Activated CD8-positive, alpha-beta memory T cell treated with anti-CD3 and anti-CD28 coated beads, Interleukin-2, amount 50 U/mL, for 48 hours (primary cell): ENCODE data around the gene PRDM16.

Experiments
- DNase-seq: peaks from one replicate; pipeline ENCODE4 v3.0.0-alpha.2; 2020

Gene PRDM16

DNA sequence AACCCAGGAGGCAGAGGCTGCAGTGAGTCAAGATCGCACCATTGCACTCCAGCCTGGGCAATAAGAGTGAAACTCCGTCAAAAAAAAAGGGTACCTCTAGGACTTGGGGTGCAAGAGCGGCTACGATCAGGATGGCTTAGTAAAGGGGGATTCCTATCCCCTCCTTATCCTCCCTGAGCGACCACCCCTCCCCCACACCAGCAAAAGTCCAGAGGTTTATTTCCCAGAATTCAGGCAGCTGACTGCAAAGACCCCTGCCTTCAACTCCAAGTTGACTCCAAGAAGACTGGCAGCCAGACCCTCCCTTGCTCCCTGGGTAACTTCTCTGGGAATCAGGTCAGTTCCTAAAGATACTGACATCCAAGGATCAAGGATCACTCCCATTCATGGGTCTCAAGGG lies 12.4 kb upstream of the PRDM16 start:
- no peak for DNase-seq

DNA sequence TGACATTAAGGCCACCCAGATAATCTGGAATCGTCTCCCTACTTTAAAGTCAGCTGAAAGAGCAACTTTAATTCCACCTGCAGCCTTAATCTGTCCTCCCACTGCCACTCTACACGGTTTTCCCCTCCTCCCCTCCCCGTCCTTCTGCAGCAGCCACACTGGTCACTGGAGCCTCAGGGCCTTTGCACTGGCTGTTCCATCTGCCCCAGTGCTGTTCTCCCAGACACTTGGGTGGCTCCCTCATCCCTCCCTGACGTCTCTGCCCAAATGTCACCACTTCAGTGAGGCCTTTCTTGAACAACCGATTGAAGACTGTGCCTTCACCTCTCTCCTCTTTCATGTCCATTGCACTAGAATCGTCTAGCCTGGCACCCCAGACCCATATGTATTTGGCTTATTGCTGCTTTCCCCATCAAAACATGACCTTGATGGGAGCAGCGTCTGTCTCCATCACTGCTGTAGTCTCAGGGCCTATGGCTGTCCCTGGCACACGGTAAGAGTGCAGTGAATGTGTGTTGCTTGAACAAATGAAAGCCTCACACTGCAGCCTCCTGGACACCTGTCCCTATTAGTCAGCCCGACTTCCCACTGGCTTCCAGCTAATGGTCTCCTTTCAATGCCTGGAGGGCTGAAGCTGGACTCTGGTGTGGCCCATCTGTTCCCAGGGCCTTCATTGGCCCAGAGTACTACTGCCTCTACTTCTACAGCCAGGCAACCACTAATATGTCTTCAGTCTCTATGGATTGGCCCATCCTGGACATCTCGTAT lies 10.6 kb upstream of the PRDM16 start:
- no peak for DNase-seq

DNA sequence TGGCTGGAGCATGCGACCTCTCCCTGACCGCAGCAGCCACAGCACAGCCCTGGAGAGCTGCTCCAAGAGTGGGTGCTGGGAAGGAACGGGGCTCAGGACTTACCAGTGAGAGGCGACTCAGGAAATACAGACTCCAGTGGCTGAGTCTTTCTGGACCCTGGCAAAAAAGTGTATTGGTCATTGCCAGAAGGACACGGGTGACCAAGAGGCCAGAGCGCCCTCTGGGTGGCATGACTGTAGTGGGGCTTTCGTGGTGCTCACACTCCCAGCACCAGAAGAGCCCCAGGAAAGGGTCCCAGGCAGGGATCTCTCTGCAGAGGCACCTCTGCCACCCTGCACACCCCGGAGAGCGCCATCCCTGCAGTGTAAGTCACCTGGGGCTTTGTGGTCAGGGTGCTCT lies 8.9 kb upstream of the PRDM16 start:
- DNase-seq = no peak

DNA sequence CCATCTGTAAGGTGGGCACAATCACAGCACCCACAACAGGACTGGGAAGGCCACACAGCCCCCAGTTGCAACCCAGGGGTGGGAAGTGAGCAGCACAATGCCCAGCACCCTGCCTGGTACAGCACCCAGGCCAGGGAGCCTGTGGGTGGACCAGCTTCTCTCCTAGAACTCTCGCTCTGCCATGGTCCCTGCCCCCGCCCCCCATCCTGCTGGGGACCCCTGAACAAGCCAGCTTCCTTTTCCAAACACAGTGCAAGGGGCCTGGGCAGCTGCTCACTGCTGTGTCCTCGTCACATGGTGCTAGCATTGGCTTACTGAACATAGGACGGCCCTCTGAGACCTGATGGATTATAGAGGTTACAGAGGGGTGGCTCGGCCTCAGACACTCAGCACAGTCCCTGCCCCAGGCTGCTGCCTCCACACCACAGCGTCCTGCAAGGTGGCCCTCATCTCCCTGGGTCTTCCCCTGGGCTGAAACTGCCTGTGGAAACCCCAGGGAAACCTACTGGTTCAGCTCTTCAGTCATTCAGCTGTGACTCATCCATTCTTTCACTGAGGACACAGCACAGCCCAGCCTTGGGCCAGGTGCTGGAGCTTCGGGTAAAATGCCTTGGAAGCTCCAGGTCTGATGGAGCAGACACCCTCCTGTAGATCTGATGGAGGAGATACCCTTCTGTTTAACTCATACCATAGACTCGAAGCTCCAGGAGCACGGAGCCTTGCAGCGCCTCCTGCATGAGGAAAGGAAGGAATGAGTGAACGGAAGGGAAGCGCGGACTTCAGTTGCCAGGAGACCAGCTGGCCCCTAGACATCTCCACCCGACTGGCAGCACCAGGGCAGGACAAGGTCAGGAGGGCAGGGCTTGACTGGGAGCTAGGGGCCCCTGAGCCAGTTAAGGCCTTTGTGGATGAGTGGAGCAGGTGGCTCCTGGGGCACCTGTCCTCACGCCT lies 8.1 kb upstream of the PRDM16 start:
- DNase-seq = no peak

DNA sequence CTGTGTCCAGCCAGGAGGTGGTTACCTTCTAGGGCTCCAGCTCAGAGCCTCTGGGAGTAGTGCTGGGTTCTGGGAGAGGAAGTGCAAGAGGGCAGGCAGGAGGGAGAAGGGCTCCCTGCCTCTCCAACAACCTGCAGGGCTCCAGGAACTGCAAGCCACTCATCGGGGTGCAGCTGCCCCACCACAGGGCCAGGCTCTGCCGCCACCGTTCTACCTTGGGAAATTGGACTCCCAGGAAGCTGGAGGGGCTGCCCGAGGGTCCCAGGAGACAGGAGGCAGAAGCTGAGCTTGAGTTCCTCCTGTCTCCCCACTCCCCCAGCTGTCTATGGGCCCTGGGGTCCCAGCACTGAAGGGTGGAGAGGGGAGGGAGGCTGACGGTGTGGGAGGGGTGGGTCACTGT lies 7.4 kb upstream of the PRDM16 start:
- no peak for DNase-seq

DNA sequence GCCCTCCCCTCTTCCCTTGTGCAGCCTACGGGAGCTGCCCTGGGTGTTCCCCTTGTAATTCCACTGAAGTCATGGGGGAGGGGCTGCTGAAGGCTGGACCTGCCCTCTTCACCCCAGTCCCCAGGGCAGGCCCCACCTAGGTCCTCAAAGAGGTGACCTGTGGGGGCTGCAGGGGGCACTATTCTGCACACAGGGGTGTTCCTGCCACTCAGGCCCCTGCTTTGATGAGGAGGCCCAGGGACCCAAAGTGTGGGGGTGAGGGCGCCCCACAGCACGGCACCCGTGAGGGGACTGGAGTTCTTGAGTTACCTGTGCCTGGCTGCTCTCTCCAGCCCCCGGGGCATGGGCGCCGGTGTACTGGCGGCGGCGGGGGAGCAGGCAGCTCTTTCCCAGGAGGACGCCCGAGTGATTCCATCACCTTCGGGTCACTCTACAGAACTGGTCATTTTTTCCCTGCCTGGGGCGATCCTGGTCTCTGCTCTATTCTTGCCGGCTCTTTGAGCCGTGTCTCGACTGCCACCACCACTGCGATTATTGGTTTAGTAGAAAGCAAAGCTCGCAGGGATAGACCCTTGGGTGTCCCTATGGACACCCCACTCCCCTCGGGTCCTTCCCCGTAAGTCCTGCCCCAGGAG lies 6.9 kb upstream of the PRDM16 start:
- no peak for DNase-seq

DNA sequence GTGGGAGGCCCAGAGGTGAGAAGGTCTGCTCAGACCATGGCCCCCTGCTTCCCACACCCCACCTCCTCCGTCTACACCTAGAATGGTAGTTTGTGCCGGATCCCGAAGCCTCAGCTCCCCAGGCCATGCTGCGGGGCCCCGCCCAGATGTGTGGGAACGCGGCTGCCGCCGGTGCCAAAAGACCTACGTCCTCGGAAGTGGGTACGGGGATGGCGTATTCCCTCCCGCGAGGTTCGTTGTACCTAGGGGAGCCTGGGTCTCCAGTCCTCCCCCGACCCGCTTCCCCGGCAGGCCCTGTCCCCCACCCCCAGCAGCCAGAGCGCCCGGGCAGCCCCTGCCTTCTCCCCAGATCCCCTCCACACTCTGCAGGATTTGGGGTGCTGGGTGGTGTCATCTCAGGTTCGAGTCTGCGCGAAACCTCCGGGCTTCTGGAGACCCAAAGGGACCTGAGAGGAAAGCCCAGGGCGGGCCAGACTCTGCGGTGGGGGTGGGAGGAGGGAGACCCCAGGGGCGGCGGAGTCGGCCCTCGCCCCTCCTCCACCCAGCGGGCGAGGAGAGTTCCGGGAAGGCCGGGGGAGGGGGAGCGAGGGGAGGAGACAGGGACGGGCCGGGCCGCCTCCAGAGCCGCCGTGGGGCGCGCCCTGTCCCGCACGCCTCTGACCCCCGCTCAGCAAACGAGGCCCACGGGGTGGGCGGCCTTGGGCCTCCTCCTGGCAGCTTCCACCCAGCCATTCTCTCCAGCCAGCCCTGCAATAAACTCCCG lies 6.2 kb upstream of the PRDM16 start:
- no peak for DNase-seq

DNA sequence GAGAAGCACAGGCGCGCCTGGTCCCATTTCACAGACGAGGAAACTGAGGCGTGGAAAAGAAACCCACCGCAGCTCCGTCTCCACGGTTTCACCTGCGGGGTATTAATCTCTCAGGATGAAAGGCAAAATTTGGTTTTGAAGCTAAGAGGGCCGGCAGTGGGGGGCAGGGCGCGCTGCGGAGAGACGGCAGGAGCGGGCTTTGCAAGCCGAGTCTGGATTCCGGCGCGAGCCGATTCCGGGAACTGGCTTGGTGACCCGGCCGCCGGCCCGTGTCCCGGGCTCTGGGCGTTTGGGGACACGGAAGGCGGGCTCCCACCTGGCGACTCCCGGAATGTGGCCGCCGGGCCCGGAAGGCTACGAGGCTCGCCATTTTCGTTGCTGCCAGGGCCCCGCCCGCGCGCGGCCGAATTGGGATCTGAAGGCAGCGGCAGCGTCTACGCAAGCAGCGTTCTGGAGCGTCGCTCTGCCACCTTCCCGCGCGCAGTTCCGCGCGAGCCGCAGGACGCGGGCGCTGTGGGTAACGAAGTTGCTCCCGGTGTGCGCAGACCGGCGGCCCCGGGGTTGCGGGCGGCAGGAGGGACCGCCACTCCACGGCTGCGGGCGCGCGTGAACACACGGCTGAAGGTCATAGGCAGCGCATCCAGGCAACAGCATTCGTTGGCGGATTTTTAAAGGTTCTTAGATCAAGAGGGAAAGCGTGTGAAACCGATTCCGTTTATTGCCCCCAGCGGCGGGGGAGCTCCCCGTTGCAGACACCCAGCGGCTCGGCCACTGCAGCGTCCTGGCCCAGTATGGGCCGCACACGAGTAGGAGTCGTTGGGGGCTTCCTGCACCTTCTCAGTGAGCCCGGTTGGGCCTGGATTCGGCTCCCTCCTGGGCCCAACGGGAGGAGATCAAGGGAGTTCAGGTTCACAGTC lies 5.4 kb upstream of the PRDM16 start:
- DNase-seq = no peak

DNA sequence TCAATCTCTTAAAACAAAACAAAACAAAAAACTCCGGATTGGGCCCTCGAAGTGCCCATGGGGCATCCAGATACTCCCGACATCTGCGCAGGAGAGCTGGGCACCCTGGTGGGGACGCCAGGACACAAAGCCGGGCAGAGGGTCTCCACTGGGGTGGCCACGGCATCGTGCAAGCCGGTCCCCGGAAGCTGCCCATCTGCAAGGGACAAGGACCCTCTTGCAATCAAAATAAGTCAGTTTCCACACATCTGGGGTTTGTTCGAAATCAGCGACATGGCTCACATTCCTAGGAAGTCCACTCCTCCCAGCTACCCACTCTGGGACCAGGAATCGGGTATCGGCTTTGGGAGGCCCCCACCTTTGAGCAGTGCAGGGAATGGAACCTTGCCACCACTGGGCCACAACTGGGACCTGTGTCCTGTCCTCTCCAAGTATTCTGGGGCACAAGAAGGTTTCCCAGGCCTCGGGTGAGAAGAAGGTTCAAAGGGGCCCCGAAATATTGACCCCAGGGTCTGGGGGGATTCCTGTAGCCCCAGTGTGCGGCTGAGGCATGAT lies 4.6 kb upstream of the PRDM16 start:
- DNase-seq = no peak

DNA sequence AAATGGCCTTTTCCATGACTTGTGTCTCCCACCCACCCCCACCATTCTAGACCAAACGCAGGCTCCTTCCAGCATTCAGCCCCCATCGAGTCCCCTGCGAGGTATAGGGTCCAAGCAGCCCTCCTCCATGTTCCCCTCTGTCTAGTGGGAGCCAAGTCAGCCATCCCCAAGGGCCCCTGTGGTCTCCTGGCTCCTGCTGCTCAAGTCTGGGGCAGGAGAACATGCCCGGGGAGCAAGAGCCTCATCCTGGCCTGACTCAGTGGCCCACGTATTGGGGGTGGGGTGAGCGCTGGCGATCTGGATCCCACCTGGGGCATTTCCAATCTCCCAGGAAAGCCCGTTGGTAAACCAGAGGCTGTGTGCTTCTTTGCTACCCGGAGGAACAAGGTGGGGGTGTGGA lies 4.1 kb upstream of the PRDM16 start:
- DNase-seq = no peak

DNA sequence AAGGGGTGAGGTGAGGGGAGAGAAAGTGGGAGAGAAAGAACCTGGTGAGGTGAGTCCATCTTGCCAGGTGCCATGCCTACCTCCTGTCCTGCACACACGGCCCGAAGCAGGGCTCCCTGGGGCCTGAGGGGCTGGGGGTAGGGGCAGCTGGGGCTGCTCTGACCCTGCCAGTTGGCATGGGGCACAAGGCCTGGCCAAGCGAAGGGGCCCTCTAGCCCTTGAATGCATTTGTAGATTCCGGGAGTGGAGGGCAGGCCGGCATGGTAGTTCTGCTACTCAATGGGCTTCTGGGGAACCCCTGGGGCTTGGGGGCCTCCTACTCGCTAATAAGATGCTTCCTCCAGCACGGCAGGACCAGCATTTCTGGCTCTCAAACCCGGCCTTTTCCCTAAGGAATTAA lies 3.6 kb upstream of the PRDM16 start:
- DNase-seq = no peak

DNA sequence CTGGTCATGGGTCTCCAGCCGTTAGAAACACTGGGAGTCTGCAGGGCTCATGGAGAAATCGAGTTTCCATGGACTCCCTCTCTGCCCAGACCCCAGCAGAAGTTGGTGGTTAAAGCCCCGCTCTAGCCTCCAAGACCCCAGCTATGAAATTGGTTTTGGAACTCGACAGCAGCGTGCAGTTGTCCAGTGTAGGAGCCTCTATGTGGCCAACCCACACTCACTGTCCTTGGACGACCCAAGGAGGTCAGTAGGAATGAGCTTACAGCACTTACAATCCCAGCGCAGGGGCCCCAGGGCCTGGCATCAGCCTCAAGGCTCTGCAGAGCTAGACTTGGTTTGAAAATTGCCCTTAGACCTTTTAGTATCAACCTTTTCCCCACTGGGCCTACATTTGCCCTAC lies 3.2 kb upstream of the PRDM16 start:
- no peak for DNase-seq

DNA sequence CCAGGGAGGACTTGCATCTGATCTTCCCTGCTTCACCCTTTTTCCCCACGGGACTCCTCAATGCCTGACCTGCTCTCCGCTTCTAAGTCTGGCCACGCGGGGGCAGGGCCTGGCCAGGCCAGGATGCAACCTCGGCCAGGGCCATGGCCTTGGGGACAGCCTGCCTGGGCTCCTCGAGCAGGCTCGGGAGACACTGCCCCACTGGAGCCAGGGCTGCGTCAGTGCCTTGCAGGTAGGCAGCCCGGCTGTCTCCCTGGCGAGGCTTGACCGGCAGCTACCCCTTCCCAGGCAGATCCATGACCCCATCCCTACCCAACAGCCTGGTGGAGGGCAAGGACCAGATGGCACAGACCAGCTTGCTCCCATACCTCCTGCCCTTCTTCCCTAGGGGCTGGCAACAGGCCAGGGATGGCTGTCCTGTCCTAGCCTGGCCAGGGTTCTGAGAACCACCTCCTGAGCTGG lies 2.7 kb upstream of the PRDM16 start:
- no peak for DNase-seq

DNA sequence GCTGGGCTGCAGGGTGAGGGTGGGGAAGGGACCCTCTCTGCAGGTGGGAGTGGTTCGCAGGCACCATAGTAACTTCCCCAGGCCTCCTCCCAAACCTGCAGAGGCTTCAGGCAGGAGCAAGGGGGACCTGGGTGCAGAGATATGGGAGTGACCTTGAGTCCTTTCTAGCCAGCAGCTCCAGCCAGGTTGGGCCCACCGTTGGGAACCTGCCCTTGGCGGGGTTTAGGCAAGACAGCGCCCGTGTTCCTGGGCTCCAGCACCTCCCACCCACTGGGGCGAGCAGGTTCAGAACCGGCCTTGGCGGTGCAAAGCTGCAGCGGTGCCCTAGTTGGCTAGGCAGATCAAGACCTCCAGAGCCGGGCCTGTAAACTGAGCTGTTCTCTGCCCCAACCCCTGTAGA lies 2.2 kb upstream of the PRDM16 start:
- no peak for DNase-seq

DNA sequence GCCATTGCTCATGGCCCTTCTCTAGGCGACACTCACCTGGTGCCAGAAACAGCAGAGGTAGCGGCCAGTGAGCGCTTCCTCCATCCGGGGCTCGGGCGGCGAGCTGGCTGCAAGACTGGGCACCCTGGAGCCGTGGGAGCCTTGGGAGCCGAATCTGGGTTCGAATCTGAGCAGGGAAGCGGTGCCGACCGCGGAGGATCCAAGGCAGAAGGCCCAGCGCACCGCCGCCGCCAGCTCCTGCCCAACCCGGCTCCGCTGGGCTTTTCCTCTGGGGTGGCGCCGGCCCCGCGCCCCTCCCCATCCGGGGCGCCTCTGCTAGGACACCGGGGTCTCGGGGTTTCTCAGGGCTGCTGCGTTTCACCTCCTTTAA lies 1.7 kb upstream of the PRDM16 start:
- DNase-seq = no peak

DNA sequence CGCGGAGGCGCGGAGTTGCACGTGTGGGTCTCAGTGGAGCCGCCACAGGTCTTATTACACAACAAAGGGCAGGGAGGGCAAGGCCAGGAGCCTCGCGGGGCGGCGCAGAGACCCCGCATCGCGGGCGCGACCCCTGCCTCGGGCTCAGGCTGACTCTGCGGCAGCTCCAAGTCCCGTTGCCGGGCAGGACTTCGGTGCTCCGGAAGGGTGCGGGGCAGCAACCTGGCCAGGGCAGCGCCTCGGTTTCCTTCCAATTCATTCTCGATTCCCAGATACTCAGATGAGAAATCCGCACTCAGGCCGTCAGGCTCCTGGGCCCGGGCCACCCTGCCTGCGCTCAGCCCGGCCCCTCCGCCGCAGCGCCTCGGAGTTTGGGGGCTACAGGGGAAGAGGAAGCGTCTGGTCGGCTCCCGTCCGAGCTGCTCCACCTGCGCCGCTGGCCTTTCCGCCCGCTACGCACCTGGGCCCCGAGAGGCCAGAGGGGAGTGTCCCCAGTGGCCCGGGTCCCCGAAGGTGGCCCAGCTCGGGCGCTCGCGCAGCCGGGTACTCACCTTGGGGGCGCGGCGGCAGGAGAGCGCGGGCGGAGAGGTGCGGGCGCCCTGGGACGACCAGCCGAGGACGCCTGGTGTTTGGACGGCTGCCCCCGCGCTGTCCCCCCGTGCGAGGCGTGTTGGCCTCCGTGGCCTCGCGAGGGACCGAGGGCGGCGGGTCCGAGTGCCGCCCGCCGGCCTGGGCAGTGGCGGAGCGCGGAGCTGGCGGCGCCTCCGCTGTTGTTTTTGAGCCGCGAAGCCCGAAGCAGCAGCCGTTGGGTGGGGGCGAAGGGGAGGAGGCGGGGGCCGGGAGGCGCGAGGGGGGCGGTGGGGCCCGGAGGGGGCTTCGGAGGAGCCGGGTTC lies 1.1 kb upstream of the PRDM16 start:
- no peak for DNase-seq

DNA sequence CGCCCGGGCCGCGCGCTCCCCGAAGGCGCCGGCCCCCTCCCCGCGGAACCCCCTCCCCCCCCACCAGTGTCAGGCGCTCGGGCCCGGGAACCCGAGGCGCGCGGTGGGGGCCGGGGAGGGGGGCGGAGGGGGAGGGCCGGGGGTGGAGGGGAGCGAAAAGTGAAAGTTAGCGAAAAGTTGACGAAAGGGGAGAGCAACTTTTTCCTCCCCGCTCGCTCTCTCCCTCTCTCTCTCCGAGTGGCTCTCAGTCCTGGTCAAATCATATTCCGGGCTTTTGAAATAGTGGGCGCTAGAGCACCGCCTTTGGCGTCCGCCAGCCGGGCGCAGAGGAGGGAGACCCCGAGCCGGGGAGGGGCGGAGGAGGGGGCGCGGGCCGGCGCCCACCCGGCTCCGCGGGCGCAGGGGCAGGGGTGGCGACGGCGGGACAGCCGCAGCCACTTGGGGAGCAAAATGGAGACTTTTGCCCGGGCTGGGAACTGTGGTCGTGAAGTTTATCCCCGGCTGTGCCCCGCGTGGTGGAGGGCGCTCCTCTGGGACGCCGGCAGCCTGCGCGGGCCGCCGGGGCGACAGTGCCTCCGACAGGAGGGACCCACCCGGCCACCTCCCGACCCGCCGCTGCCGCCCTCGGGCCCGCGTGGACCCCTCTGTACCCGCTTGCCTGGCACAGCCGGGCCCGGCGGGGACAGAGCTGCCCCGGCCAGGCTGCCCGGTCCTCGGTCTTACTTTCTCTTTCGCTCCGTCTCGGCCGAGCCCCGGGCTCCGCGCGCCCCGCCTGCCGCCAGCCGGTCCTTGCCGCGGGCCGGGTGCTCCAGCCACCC lies 697 bp downstream of the PRDM16 start:
- no peak for DNase-seq

DNA sequence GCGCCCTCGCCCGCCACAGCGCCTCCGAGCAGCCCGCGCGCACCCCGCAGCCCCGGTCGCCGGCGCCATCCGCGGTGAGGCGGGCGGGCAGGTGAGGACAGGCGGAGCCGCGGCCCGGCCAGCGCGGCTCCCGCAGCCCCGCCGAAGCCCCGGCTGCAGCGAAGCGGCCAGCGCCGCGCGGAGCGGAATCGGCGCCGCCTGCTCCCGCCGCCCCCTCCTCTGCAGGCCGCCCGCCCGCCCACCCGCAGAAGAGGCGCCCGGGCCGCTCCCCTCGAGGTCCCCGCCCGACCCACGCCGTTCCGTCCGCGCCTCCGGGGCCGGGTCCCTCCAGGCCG lies 1.3 kb downstream of the PRDM16 start:
- no peak for DNase-seq
